ENCODE results near the gene TMPRSS4. TPM values are rescaled to one million over a fixed set of nuclear protein-coding genes. Genes with fewer than 3 reads are reported as not detected.
A peak's percentile ranks its signal among the peaks of the same experiment; 100 is the strongest.

TMPRSS4 gene
- total RNA-seq, 5 donors from 2014 or later (not counting 1 experiment from before 2014, with no cell fraction given) = 0.51 to 0.66 TPM; not detected in 3

- ATAC-seq (replicated peaks in 1 of 4) = no peak
- POLR2A ChIA-PET = interaction anchor here (0.6 kb wide), 3 partner anchors 69 to 222 kb away, joined by 3 to 5 read pairs (median 4); partner anchors contain the start of gene IL10RA (in 1 of the 2)
- Histone ChIP-seq H3K27me3 (replicated peaks in 1 of 2; ENCODE audit: control insufficient read depth in 2 of 2, extremely low read depth in 1 of 2, insufficient read depth in 2 of 2, low read length in 1 of 2) (peaks cover 0 to 16% of the 10 kb centered on the region in 2 experiments), H3K4me1 (ENCODE audit: control insufficient read depth in 1 of 2, extremely low read depth in 1 of 2, insufficient read depth in 2 of 2, low read length in 2 of 2) (peaks cover 30 to 44% of the 10 kb centered on the region in 2 experiments), H3K9me3 (no peaks in the 10 kb centered on the region), H3K4me3 (ENCODE audit: control insufficient read depth in 1 of 2, extremely low read depth in 1 of 2, low read length in 1 of 2) (no peak overlapping the region), H3K36me3 (ENCODE audit: control insufficient read depth in 2 of 2, extremely low read depth in 1 of 2, insufficient read depth in 1 of 2, low read length in 1 of 2) (no peaks in the 10 kb centered on the region), H3K27ac (ENCODE audit: low read length) (no peak overlapping the region)
- H3K27ac Mint-ChIP-seq = no peak overlapping the region
- WGBS (ENCODE audit: insufficient coverage) = 77% methylated on average over 5 of the region's 12 CpGs
- H3K36me3 Mint-ChIP-seq = no peaks in the 10 kb centered on the region
- CTCF ChIA-PET = interaction anchor here (0.6 to 7.8 kb wide), 12 partner anchors 44 to 248 kb away, joined by 3 to 138 read pairs (median 4); partner anchors contain the start of gene IL10RA (in 1 of the 2)
- no peak for DNase-seq
- H3K4me3 Mint-ChIP-seq = no peak overlapping the region
- peaks cover 35 to 37% (median 36%) of the 10 kb centered on the region in 3 donors for H3K4me1 Mint-ChIP-seq
- H3K27me3 Mint-ChIP-seq = peaks cover 0 to 3% of the 10 kb centered on the region in 2 donors
- no peaks in the 10 kb centered on the region for H3K9me3 Mint-ChIP-seq
These were observed 21.9 kb upstream of the TMPRSS4 start for GRCh38 chr11:118054712-118055640.

DNA sequence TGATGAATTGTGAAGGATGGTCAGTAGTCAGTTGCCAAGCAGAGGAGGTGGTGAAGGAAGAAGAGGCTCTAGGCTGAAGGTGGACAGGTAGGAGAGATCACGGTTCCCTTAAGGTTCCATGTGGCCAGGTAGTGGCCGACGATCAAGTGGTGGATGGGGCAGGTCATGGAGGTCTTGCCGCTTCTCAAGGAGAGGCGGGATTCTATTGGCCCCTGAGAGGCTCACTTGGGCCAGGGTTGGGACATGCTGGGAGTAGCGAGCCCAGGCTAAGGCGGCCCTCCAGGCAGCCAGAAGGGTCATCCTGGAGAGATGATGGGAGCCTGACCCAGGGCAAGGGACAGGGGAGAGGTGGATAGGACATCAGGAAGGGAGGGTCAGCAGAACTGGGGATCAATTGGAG, 20.9 kb upstream of the TMPRSS4 start:
- no peak overlapping the region for H3K4me3 ChIP-seq (ENCODE audit: control insufficient read depth in 1 of 2, extremely low read depth in 1 of 2, low read length in 1 of 2)
- H3K9me3 ChIP-seq = no peaks in the 10 kb centered on the region
- 96% methylated on average over 5 of the region's 7 CpGs for WGBS (ENCODE audit: insufficient coverage)
- ChIA-PET CTCF (interaction anchor here (1.3 to 7.8 kb wide), 4 partner anchors 69 to 213 kb away, joined by 5 to 138 read pairs (median 24); partner anchors contain the start of gene IL10RA (in 1 of the 2)), POLR2A (no interaction called here)
- Mint-ChIP-seq H3K27me3 (peaks cover 0 to 3% of the 10 kb centered on the region in 2 donors), H3K4me1 (peaks cover 25 to 27% (median 26%) of the 10 kb centered on the region in 3 donors), H3K9me3 (no peaks in the 10 kb centered on the region), H3K27ac (no peak overlapping the region), H3K4me3 (no peak overlapping the region), H3K36me3 (no peaks in the 10 kb centered on the region)
- ATAC-seq (replicated peaks in 1 of 4) = no peak
- no peak overlapping the region for H3K27ac ChIP-seq (ENCODE audit: low read length)
- peak in 1 of 35 experiments; percentile 15 for DNase-seq
- no peaks in the 10 kb centered on the region for H3K36me3 ChIP-seq (ENCODE audit: control insufficient read depth in 2 of 2, extremely low read depth in 1 of 2, insufficient read depth in 1 of 2, low read length in 1 of 2)
- peaks cover 21 to 34% of the 10 kb centered on the region in 2 experiments for H3K4me1 ChIP-seq (ENCODE audit: control insufficient read depth in 1 of 2, extremely low read depth in 1 of 2, insufficient read depth in 2 of 2, low read length in 2 of 2)
- H3K27me3 ChIP-seq (replicated peaks in 1 of 2; ENCODE audit: control insufficient read depth in 2 of 2, extremely low read depth in 1 of 2, insufficient read depth in 2 of 2, low read length in 1 of 2) = peaks cover 0 to 19% of the 10 kb centered on the region in 2 experiments

- Mint-ChIP-seq H3K4me1 (peaks cover 17 to 19% (median 18%) of the 10 kb centered on the region in 3 donors), H3K9me3 (no peaks in the 10 kb centered on the region), H3K27me3 (peaks cover 0 to 3% of the 10 kb centered on the region in 2 donors), H3K27ac (peak overlapping the region in 1 of 2 donors; percentile 5), H3K4me3 (no peak overlapping the region), H3K36me3 (no peaks in the 10 kb centered on the region)
- Histone ChIP-seq H3K36me3 (ENCODE audit: control insufficient read depth in 2 of 2, extremely low read depth in 1 of 2, insufficient read depth in 1 of 2, low read length in 1 of 2) (no peaks in the 10 kb centered on the region), H3K4me1 (ENCODE audit: control insufficient read depth in 1 of 2, extremely low read depth in 1 of 2, insufficient read depth in 2 of 2, low read length in 2 of 2) (peaks cover 13 to 26% of the 10 kb centered on the region in 2 experiments), H3K27me3 (replicated peaks in 1 of 2; ENCODE audit: control insufficient read depth in 2 of 2, extremely low read depth in 1 of 2, insufficient read depth in 2 of 2, low read length in 1 of 2) (peaks cover 0 to 19% of the 10 kb centered on the region in 2 experiments), H3K9me3 (no peaks in the 10 kb centered on the region), H3K4me3 (ENCODE audit: control insufficient read depth in 1 of 2, extremely low read depth in 1 of 2, low read length in 1 of 2) (no peak overlapping the region), H3K27ac (ENCODE audit: low read length) (no peak overlapping the region)
- DNase-seq (no peak), ATAC-seq (replicated peaks in 1 of 4) (no peak)
- WGBS (ENCODE audit: insufficient coverage) = 67% methylated on average over 8 of the region's 8 CpGs
- CTCF ChIA-PET = interaction anchor here in 1 of 2 donors (0.5 to 7.8 kb wide), 3 partner anchors 107 to 662 kb away, joined by 3 to 138 read pairs (median 5); no protein-coding TSS in a partner anchor
- POLR2A ChIA-PET = no interaction called here
These were observed 20.1 kb upstream of the TMPRSS4 start for GRCh38 chr11:118056806-118057205.

GRCh38 chr11:118057251-118058145, 19.4 kb upstream of the TMPRSS4 start:
- peaks cover 6 to 19% of the 10 kb centered on the region in 2 experiments for H3K4me1 ChIP-seq (ENCODE audit: control insufficient read depth in 1 of 2, extremely low read depth in 1 of 2, insufficient read depth in 2 of 2, low read length in 2 of 2)
- H3K9me3 ChIP-seq = no peaks in the 10 kb centered on the region
- H3K36me3 ChIP-seq (ENCODE audit: control insufficient read depth in 2 of 2, extremely low read depth in 1 of 2, insufficient read depth in 1 of 2, low read length in 1 of 2) = no peaks in the 10 kb centered on the region
- no peak overlapping the region for H3K27ac ChIP-seq (ENCODE audit: low read length)
- H3K4me3 ChIP-seq (ENCODE audit: control insufficient read depth in 1 of 2, extremely low read depth in 1 of 2, low read length in 1 of 2) = no peak overlapping the region
- H3K9me3 Mint-ChIP-seq = no peaks in the 10 kb centered on the region
- H3K4me1 Mint-ChIP-seq = peaks cover 10 to 13% (median 11%) of the 10 kb centered on the region in 3 donors
- no peak for DNase-seq
- no peak overlapping the region for H3K4me3 Mint-ChIP-seq
- ChIA-PET POLR2A (no interaction called here), CTCF (interaction anchor here (0.5 to 7.8 kb wide), 7 partner anchors 108 to 663 kb away, joined by 3 to 138 read pairs (median 3); no protein-coding TSS in a partner anchor)
- WGBS (ENCODE audit: insufficient coverage) = 84% methylated on average over 11 of the region's 14 CpGs
- peaks cover 0 to 23% of the 10 kb centered on the region in 2 experiments for H3K27me3 ChIP-seq (replicated peaks in 1 of 2; ENCODE audit: control insufficient read depth in 2 of 2, extremely low read depth in 1 of 2, insufficient read depth in 2 of 2, low read length in 1 of 2)
- H3K27me3 Mint-ChIP-seq = peaks cover 0 to 3% of the 10 kb centered on the region in 2 donors
- no peak for ATAC-seq (replicated peaks in 1 of 4)
- no peaks in the 10 kb centered on the region for H3K36me3 Mint-ChIP-seq
- peak overlapping the region in 1 of 2 donors; percentile 5 for H3K27ac Mint-ChIP-seq

DNA sequence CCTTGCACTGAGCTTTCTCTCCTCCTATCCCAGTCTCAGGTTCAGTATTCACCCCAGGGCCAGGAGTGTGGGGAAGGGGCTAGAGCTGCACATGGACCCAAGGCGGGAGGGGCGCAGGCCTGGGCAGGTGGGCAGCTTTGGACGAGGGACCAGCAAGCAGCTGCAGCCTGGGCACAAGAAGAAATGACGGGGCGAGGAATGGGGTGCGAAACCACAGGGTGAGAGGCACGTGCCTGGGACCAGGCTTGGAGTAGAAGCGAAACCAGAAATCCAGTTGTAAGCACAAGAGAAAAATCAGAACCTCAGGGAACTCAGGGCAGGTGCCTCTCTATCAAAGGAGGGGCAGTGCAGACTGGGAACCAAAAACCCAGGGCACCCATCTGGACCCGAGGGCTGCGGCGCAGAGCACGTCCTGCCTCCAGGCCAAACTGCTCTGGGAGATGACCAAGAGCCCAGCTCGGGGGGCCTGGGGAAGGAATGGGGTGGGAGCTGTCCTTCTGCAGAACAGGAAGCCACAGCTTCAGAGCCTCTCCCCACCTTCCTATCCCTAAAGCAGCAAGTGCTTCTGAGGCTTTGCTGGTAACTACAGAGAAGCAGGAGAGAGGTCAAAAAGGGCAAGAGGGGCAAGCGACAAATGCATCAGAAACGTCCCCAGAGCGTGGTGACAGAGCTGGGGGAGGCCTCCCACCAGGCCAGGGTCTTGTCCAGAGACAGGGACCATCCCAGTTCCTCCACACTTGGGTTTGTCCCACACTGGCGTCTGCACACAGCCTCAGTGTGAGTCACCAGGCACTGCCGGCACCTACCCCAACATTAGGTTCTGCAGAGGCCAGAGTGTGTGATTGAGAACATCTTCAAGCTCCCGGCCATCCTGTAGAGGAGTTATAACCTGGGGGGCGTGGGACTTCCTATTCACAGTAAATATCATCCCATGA, 18.3 kb upstream of the TMPRSS4 start:
- DNase-seq = no peak
- ATAC-seq (replicated peaks in 1 of 4) = no peak
- WGBS (ENCODE audit: insufficient coverage) = 73% methylated on average over 10 of the region's 20 CpGs
- H3K27ac ChIP-seq (ENCODE audit: low read length) = no peak overlapping the region
- H3K27ac Mint-ChIP-seq = no peak overlapping the region
- H3K4me3 ChIP-seq (ENCODE audit: control insufficient read depth in 1 of 2, extremely low read depth in 1 of 2, low read length in 1 of 2) = no peak overlapping the region
- POLR2A ChIA-PET = no interaction called here
- peaks cover 0 to 2% (median under 1%) of the 10 kb centered on the region in 3 donors for H3K4me1 Mint-ChIP-seq
- peaks cover 0 to 3% of the 10 kb centered on the region in 2 donors for H3K27me3 Mint-ChIP-seq
- peaks cover 0 to 8% of the 10 kb centered on the region in 2 experiments for H3K4me1 ChIP-seq (ENCODE audit: control insufficient read depth in 1 of 2, extremely low read depth in 1 of 2, insufficient read depth in 2 of 2, low read length in 2 of 2)
- no peaks in the 10 kb centered on the region for H3K36me3 Mint-ChIP-seq
- H3K9me3 Mint-ChIP-seq = no peaks in the 10 kb centered on the region
- H3K9me3 ChIP-seq = no peaks in the 10 kb centered on the region
- H3K36me3 ChIP-seq (ENCODE audit: control insufficient read depth in 2 of 2, extremely low read depth in 1 of 2, insufficient read depth in 1 of 2, low read length in 1 of 2) = no peaks in the 10 kb centered on the region
- no peak overlapping the region for H3K4me3 Mint-ChIP-seq
- H3K27me3 ChIP-seq (replicated peaks in 1 of 2; ENCODE audit: control insufficient read depth in 2 of 2, extremely low read depth in 1 of 2, insufficient read depth in 2 of 2, low read length in 1 of 2) = peaks cover 0 to 23% of the 10 kb centered on the region in 2 experiments
- CTCF ChIA-PET = interaction anchor here (0.6 to 1.5 kb wide), 5 partner anchors 72 to 373 kb away, joined by 3 read pairs; no protein-coding TSS in a partner anchor
